ENCODE data around the gene TCFL5. TPM values are rescaled to one million over a fixed set of nuclear protein-coding genes. Genes with fewer than 3 reads are reported as not detected.

The TCFL5 gene
- total RNA-seq, 1 donor from 2014 or later: 11.5 TPM

GRCh38 chr20:62898970-62899632 is 37.5 kb upstream of the TCFL5 start:
- Histone ChIP-seq H3K9me3 (no peaks in the 10 kb centered on the region), H3K4me1 (peaks cover 33% of the 10 kb centered on the region), H3K27me3 (no peaks in the 10 kb centered on the region), H3K4me3 (no peak overlapping the region), H3K27ac (no peak overlapping the region), H3K36me3 (peaks cover 0 to 38% of the 10 kb centered on the region in 2 donors)
- intact Hi-C loops (cut with DNase I): no loop called here
- DNase-seq (ENCODE audit: extremely low spot score in 2 of 2): no peak
- TF ChIP-seq POLR2AphosphoS5 (IDR thresholded peaks at IDR 0.05; ENCODE audit: insufficient read depth in 1 of 2, low read depth in 1 of 2): peak in 1 of 2 donors; percentile 4
- no peak for TF ChIP-seq CTCF (IDR thresholded peaks at IDR 0.05)

GRCh38 chr20:62898093-62898964 is 36.7 kb upstream of the TCFL5 start:
- Histone ChIP-seq H3K36me3 (peaks cover 0 to 38% of the 10 kb centered on the region in 2 donors), H3K27ac (no peak overlapping the region), H3K27me3 (no peaks in the 10 kb centered on the region), H3K9me3 (no peaks in the 10 kb centered on the region), H3K4me3 (no peak overlapping the region), H3K4me1 (peaks cover 33% of the 10 kb centered on the region)
- intact Hi-C loops (cut with DNase I): no loop called here
- no peak for DNase-seq (ENCODE audit: extremely low spot score in 2 of 2)
- no peak for TF ChIP-seq POLR2A (IDR thresholded peaks at IDR 0.05)
- peak in 1 of 2 donors; percentile 14 for TF ChIP-seq POLR2AphosphoS5 (IDR thresholded peaks at IDR 0.05; ENCODE audit: insufficient read depth in 1 of 2, low read depth in 1 of 2)
- TF ChIP-seq CTCF (IDR thresholded peaks at IDR 0.05): no peak

GRCh38 chr20:62897666-62898065 is 36.0 kb upstream of the TCFL5 start:
- TF ChIP-seq CTCF (IDR thresholded peaks at IDR 0.05): no peak
- TF ChIP-seq POLR2AphosphoS5 (IDR thresholded peaks at IDR 0.05; ENCODE audit: insufficient read depth in 1 of 2, low read depth in 1 of 2): no peak
- no peak for TF ChIP-seq POLR2A (IDR thresholded peaks at IDR 0.05)
- intact Hi-C loops (cut with DNase I): no loop called here
- Histone ChIP-seq H3K27me3 (no peaks in the 10 kb centered on the region), H3K9me3 (no peaks in the 10 kb centered on the region), H3K36me3 (peaks cover 0 to 38% of the 10 kb centered on the region in 2 donors), H3K27ac (no peak overlapping the region), H3K4me1 (peaks cover 33% of the 10 kb centered on the region), H3K4me3 (no peak overlapping the region)
- DNase-seq (ENCODE audit: extremely low spot score in 2 of 2): no peak

GRCh38 chr20:62896526-62896925 is 34.9 kb upstream of the TCFL5 start:
- Histone ChIP-seq H3K9me3 (no peaks in the 10 kb centered on the region), H3K27me3 (no peaks in the 10 kb centered on the region), H3K36me3 (peaks cover 0 to 45% of the 10 kb centered on the region in 2 donors), H3K27ac (no peak overlapping the region), H3K4me1 (peaks cover 33% of the 10 kb centered on the region), H3K4me3 (no peak overlapping the region)
- TF ChIP-seq CTCF (IDR thresholded peaks at IDR 0.05): no peak
- TF ChIP-seq POLR2A (IDR thresholded peaks at IDR 0.05): no peak
- TF ChIP-seq POLR2AphosphoS5 (IDR thresholded peaks at IDR 0.05; ENCODE audit: insufficient read depth in 1 of 2, low read depth in 1 of 2): no peak
- intact Hi-C loops (cut with DNase I): no loop called here
- no peak for DNase-seq (ENCODE audit: extremely low spot score in 2 of 2)

Measured in vagina (tissue), 2 donors.